GM12801 (cell line): Measurements from ENCODE around the gene CCDC9.

ENCODE experiments used
- CTCF ChIP-seq: IDR thresholded peaks from one replicate; pipeline ENCODE4 v1.5.1; 2011; ENCODE audit warnings: control low read depth; ENCODE audit not compliant: insufficient read length; ENCODE audit errors: extremely low read depth

CCDC9 gene

GRCh38 chr19:47306303-47306702 lies 50.0 kb downstream of the CCDC9 start:
- no peak for TF ChIP-seq CTCF

GRCh38 chr19:47309038-47309437 lies 52.7 kb downstream of the CCDC9 start:
- no peak for TF ChIP-seq CTCF

GRCh38 chr19:47309608-47310007 lies 53.3 kb downstream of the CCDC9 start, which contains the start of gene C5AR1:
Gene C5AR1, plus strand, starts transcription at chr19:47309861. Its CDS starts 35 bp downstream, at chr19:47309896.
- no peak for TF ChIP-seq CTCF

GRCh38 chr19:47310323-47310722 lies 54.0 kb downstream of the CCDC9 start:
- TF ChIP-seq CTCF = no peak

GRCh38 chr19:47310819-47311218 lies 54.5 kb downstream of the CCDC9 start:
- no peak for TF ChIP-seq CTCF

- TF ChIP-seq CTCF = no peak
These were observed 56.2 kb downstream of the CCDC9 start for GRCh38 chr19:47312366-47313006.

GRCh38 chr19:47313754-47314295 lies 57.5 kb downstream of the CCDC9 start:
- no peak for TF ChIP-seq CTCF
